Activated T-helper 2 cell treated with anti-CD3 and anti-CD28 coated beads, Interferon-gamma antibody, Interleukin-2, Interleukin-4, amounts not matched to agents 10 μg/mL and 5 μg/mL and 100 μg/mL, durations not matched to agents 14 hours and 24 hours and 36 hours (primary cell): ENCODE results near the gene TNFRSF18. TPM values are rescaled to one million over a fixed set of nuclear protein-coding genes. Genes with fewer than 3 reads are reported as not detected.
"Not testable (repeated sequence)": the region's sequence is repeated elsewhere in the genome, so short reads cannot be mapped to it uniquely, and the experiment has no call there.

Experiments
- DNase-seq: peaks from one replicate; pipeline ENCODE4 v3.0.0; 2021; ENCODE audit warnings: low spot score
- H3K27ac Mint-ChIP-seq: one replicate; pipeline ENCODE4 v1.8.0; 2021; ENCODE audit warnings: mixed read lengths
- H3K27me3 Mint-ChIP-seq: one replicate; pipeline ENCODE4 v1.8.0; 2021; ENCODE audit warnings: low read depth, mixed read lengths
- H3K36me3 Mint-ChIP-seq: one replicate; pipeline ENCODE4 v1.8.0; 2021; ENCODE audit warnings: low read depth, mixed read lengths
- H3K4me1 Mint-ChIP-seq: one replicate; pipeline ENCODE4 v1.8.0; 2021; ENCODE audit warnings: low read depth, mixed read lengths
- H3K4me3 Mint-ChIP-seq: one replicate; pipeline ENCODE4 v1.8.0; 2021; ENCODE audit warnings: low read depth, mild to moderate bottlenecking, moderate library complexity, mixed read lengths
- H3K9me3 Mint-ChIP-seq: one replicate; pipeline ENCODE4 v1.8.0; 2021; ENCODE audit warnings: mixed read lengths
- intact Hi-C: fragments of 100-400 bp; cut with micrococcal nuclease; formaldehyde crosslinking; loops from one replicate; pipeline ENCODE4 v1.15.1; 2023
- total RNA-seq: library from RNA; stranded (reverse); gene quantifications from 2 replicates; pipeline ENCODE4 v1.2.3, GENCODE V29; 2022

The TNFRSF18 gene, protein sequence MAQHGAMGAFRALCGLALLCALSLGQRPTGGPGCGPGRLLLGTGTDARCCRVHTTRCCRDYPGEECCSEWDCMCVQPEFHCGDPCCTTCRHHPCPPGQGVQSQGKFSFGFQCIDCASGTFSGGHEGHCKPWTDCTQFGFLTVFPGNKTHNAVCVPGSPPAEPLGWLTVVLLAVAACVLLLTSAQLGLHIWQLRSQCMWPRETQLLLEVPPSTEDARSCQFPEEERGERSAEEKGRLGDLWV
- total RNA-seq = 219 and 231 TPM in 2 replicates

DNA sequence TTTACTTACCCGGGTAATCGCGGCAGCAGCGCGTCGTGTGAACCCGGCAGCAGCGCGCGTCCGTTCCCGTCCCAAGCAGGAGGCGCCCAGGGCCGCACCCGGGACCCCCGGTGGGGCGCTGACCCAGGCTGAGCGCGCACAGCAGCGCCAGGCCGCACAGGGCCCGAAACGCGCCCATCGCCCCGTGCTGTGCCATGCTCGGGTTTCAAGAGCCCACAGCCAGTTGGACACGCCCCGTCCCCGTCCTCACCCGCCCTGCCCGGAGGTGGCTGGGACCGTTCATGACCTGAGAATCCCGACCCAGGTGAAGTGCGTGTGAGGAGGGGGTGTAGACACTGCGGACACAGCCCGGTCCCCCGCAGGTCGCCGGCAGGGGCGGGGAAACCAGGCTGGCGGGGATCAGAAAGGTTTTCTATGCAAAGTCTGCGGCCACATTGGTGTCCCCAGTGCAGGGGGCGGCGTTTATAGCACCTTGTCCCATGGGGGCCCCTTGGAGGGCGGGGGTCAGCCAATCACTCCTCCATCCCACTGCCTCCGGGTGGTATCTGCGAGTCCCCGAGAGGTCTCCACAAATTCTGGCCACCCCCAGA lies at the start of gene TNFRSF18:
TNFRSF18 (minus strand) TSS at position 217 of the 590 bp plus-strand sequence; CDS start at position 196, 21 bp downstream.
- DNase-seq = no peak
- no peaks in the 10 kb centered on the region for H3K9me3 Mint-ChIP-seq
- intact Hi-C loops = loop anchor here (5.0 to 10.0 kb wide), 2 partner anchors 64 to 192 kb away; partner anchors contain the start of gene ISG15
- H3K36me3 Mint-ChIP-seq = peaks cover 32% of the 10 kb centered on the region
- peaks cover 19% of the 10 kb centered on the region for H3K4me1 Mint-ChIP-seq
- H3K4me3 Mint-ChIP-seq = peak within 1 kb of the TSS; percentile 82
- H3K27me3 Mint-ChIP-seq = no peaks in the 10 kb centered on the region
- peak within 1 kb of the TSS; percentile 68 for H3K27ac Mint-ChIP-seq

DNA sequence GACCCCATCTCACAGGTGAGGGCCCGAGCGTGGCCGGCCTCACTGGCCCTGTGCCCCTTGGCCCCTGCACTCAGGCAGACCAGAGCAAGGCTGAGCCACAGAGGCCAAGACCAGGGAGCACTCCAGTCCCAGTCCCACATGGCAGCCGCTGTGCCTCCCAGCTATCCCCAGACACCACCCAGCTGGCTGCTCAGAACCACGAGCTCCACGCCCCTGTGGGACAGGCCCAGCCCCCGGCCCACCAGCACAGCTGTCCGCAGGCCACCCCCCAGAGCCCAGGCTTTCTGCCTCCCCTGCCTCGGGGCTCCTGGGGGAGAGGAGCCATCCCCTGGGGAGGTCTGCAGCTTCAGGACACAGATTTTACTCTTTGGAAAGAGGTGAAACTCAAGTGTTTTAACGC lies 49.2 kb upstream of the TNFRSF18 start:
- Mint-ChIP-seq H3K9me3 (no peaks in the 10 kb centered on the region), H3K27ac (no peak overlapping the region), H3K36me3 (peaks cover 53% of the 10 kb centered on the region), H3K4me3 (no peak overlapping the region), H3K4me1 (peaks cover 3% of the 10 kb centered on the region), H3K27me3 (no peaks in the 10 kb centered on the region)
- intact Hi-C loops = no loop called here
- DNase-seq = no peak

DNA sequence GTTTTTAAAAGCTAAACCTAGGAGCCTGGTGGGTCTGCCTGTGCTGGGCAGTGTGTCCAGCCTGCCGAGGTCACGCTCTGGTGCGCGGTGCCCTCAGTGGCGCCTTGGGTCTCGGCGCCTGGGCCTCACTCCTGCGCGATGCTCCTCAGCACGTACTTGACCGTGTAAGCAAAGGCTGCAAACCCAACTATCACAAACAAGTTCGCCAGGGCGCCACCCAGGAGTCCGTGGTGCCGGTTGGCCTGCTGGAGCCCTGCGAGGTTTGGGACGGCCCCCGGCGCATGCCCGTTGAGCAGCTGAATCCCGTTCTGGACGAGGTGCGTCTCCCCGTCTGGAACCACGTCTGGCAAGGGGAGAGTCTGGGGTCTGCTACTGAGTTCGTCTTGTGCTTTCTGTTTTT lies 48.7 kb upstream of the TNFRSF18 start:
- Mint-ChIP-seq H3K27ac (no peak overlapping the region), H3K9me3 (no peaks in the 10 kb centered on the region), H3K27me3 (no peaks in the 10 kb centered on the region), H3K36me3 (peaks cover 48% of the 10 kb centered on the region), H3K4me1 (peaks cover 4% of the 10 kb centered on the region), H3K4me3 (no peak overlapping the region)
- intact Hi-C loops = no loop called here
- DNase-seq = no peak

DNA sequence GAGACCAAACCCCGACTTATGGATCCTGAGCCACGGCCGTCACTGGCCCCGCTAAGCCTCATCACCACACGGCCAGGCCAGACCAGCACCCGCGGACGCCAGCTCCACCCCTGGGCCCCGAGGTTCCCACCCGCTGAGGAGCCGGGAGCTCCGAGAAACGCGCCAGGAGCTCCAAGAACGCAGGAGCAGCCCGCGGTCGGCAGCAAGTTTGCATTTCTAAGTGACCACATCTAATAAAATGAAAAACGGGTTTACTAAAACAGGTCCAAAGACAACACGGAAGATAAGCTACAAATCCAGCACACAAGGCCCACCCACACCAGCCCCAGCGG lies 48.2 kb upstream of the TNFRSF18 start:
- Mint-ChIP-seq H3K9me3 (no peaks in the 10 kb centered on the region), H3K4me3 (no peak overlapping the region), H3K27ac (no peak overlapping the region), H3K27me3 (no peaks in the 10 kb centered on the region), H3K36me3 (peaks cover 44% of the 10 kb centered on the region), H3K4me1 (peaks cover 4% of the 10 kb centered on the region)
- DNase-seq = no peak
- intact Hi-C loops = loop anchor here (5.0 kb wide), 1 partner anchor 132 kb away; no protein-coding TSS in a partner anchor

DNA sequence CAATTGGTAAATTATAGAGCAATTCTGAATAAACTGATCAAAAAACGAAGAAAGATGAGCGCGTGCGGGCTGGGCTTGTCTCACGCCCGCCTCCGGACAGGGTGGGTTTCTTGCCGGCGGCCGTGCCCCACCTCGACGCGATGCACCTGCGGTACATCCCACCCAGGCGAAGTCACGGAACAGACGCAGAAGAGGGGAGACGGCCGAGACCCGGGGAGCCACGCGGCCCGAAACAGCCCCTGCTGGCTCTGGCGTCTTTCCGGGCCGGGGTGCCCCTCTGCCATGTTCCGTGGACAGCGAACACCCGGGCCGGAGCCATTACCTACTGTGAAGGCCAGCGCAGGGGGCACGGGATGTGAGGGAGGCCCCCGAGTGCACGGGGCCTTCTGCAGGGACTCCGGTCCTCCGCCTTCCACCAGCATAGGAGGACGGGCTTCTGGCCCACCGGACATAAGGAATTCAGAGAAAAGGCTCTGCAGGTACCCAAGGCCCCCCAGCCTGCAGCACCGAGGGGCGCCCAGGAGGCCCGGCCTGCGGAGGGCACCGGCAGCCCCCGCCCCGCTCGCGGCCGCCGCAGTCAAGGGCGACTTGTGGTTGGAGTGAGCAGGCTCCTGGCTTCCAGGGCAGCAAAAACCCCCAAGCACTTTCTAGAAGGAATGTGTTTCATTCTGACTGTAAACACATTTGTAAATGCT lies 47.7 kb upstream of the TNFRSF18 start:
- intact Hi-C loops = loop anchor here (5.0 kb wide), 1 partner anchor 132 kb away; no protein-coding TSS in a partner anchor
- Mint-ChIP-seq H3K4me1 (peaks cover 4% of the 10 kb centered on the region), H3K27me3 (no peaks in the 10 kb centered on the region), H3K4me3 (no peak overlapping the region), H3K36me3 (peaks cover 39% of the 10 kb centered on the region), H3K27ac (no peak overlapping the region), H3K9me3 (no peaks in the 10 kb centered on the region)
- DNase-seq = no peak

GRCh38 chr1:1253314-1253713 lies 46.9 kb upstream of the TNFRSF18 start:
- no peaks in the 10 kb centered on the region for H3K9me3 Mint-ChIP-seq
- no peak overlapping the region for H3K4me3 Mint-ChIP-seq
- no peak overlapping the region for H3K27ac Mint-ChIP-seq
- intact Hi-C loops = loop anchor here (5.0 kb wide), 1 partner anchor 131 kb away; no protein-coding TSS in a partner anchor
- H3K4me1 Mint-ChIP-seq = peaks cover 4% of the 10 kb centered on the region
- peaks cover 35% of the 10 kb centered on the region for H3K36me3 Mint-ChIP-seq
- DNase-seq = no peak
- no peaks in the 10 kb centered on the region for H3K27me3 Mint-ChIP-seq

GRCh38 chr1:1250786-1251284 lies 44.4 kb upstream of the TNFRSF18 start:
- H3K9me3 Mint-ChIP-seq = no peaks in the 10 kb centered on the region
- peaks cover 24% of the 10 kb centered on the region for H3K36me3 Mint-ChIP-seq
- peak; percentile 59 for DNase-seq
- intact Hi-C loops = loop anchor here (5.0 kb wide), 1 partner anchor 129 kb away; no protein-coding TSS in a partner anchor
- peak overlapping the region; percentile 90 for H3K27ac Mint-ChIP-seq
- H3K4me1 Mint-ChIP-seq = peaks cover 4% of the 10 kb centered on the region
- H3K27me3 Mint-ChIP-seq = no peaks in the 10 kb centered on the region
- no peak overlapping the region for H3K4me3 Mint-ChIP-seq

DNA sequence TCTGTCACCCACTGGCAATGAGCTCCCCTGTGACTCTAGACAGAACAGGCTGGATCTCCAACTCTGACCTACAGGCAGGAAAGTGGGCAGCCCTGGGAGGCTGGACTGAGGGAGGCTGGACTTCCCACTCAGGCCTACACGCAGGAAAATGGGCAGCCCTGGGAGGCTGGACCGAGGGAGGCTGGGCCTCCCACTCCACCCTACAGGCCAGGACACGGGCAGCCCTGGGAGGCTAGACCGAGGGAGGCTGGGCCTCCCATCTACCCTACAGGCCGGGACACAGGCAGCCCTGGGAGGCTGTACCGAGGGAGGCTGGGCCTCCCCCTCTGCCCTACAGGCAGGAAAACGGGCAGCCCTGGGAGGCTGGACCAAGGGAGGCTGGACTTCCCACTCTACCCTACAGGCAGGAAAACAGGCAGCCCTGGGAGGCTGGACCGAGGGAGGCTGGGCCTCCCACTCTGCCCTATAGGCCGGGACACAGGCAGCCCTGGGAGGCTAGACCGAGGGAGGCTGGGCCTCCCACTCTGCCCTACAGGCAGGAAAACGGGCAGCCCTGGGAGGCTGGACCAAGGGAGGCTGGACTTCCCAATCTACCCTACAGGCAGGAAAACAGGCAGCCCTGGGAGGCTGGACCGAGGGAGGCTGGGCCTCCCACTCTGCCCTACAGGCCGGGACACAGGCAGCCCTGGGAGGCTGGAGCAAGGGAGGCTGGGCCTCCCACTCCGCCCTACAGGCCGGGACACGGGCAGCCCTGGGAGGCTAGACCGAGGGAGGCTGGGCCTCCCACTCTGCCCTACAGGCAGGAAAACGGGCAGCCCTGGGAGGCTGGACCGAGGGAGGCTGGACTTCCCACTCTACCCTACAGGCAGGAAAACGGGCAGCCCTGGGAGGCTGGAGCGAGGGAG lies 41.9 kb upstream of the TNFRSF18 start:
- H3K4me1 Mint-ChIP-seq, H3K27me3 Mint-ChIP-seq, H3K27ac Mint-ChIP-seq, H3K4me3 Mint-ChIP-seq, H3K9me3 Mint-ChIP-seq, DNase-seq, intact Hi-C loops: not testable (repeated sequence)
- peaks cover 11% of the 10 kb centered on the region for H3K36me3 Mint-ChIP-seq

DNA sequence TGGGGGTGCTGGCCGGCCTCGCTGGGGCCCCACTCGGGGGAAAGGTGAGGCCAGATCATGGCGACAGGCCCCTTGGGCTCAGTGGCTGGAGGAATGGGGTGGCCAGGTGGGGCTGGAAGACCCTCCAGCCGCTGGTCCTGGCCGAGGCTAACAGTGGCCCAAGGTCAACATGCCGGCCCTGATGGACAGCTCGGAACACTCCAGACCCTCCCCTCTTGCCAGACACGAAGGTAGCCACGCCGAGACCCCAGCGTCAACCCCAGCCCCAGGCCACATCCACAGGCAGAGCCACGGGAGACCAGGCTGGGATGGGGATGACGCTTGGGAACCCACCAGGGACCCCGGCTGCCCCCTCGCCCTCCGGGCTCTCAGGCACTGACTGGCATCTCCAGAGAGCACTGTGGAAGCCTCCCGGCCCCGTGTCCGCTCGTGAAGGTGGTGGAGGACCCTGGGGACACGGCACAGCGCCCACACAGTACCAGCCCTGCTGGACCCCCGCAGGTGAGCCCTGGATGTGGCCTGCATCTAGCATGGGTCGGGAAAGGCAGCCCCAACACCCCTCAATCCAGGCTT lies 41.0 kb upstream of the TNFRSF18 start:
- Mint-ChIP-seq H3K9me3 (no peaks in the 10 kb centered on the region), H3K36me3 (peaks cover 4% of the 10 kb centered on the region), H3K27me3 (no peaks in the 10 kb centered on the region), H3K4me1 (peaks cover 4% of the 10 kb centered on the region), H3K4me3 (no peak overlapping the region), H3K27ac (no peak overlapping the region)
- intact Hi-C loops = no loop called here
- DNase-seq = no peak

DNA sequence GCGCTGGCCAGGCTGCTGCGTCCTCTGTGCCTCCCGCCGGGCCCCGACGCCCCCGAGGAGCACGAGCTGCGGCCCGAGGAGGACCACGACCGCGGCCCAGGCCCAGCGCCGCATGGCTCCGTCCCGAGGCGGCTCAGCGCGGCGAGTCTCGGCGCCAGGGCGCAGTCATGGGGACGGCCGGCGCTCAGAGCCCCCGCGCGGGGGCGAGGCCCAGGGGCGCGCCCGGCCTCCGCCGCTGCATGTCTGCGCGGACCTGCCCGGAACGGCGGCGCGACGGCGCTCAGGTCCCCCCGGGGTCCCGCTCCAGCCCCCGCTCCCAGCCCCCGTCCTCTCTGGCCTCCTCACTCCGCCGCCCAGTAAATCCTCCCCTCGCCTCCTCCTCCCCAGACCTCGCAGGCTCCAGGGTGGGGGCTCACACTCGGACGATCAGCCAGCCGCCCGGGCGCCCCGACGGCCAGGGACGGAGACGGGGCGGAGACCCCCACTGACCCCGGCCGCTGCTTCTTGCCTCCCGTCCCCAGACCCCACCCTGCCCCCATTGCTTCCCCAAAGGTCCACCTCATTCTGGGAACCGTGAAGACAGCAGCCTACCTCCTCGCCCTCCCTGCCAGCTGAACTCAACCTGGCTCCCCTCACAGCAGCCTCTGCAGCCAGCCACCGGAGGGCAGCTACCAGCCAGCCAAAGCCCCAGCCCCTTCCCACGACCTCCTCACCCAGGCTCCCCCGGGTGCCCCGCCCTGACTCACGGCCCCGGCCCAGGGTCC lies 40.4 kb upstream of the TNFRSF18 start, which contains the start of gene C1QTNF12:
C1QTNF12 (minus strand) TSS at position 146 of the 764 bp plus-strand sequence; CDS start at position 114, 32 bp downstream.
- intact Hi-C loops = no loop called here
- no peak within 1 kb of the TSS for H3K4me3 Mint-ChIP-seq
- H3K9me3 Mint-ChIP-seq = no peaks in the 10 kb centered on the region
- H3K27me3 Mint-ChIP-seq = no peaks in the 10 kb centered on the region
- H3K4me1 Mint-ChIP-seq = peaks cover 4% of the 10 kb centered on the region
- peaks cover 4% of the 10 kb centered on the region for H3K36me3 Mint-ChIP-seq
- H3K27ac Mint-ChIP-seq = no peak within 1 kb of the TSS
- DNase-seq = no peak

- DNase-seq = no peak
- peaks cover 2% of the 10 kb centered on the region for H3K36me3 Mint-ChIP-seq
- H3K4me1 Mint-ChIP-seq = peaks cover 3% of the 10 kb centered on the region
- H3K4me3 Mint-ChIP-seq = no peak overlapping the region
- no peak overlapping the region for H3K27ac Mint-ChIP-seq
- intact Hi-C loops = no loop called here
- H3K27me3 Mint-ChIP-seq = no peaks in the 10 kb centered on the region
- H3K9me3 Mint-ChIP-seq = no peaks in the 10 kb centered on the region
Observed at GRCh38 chr1:1245817-1246576, 39.6 kb upstream of the TNFRSF18 start.
